ENCODE data around the gene UGT2B10.

GRCh38 chr4:68877555-68877954 lies 61.8 kb downstream of the UGT2B10 start:
- TF ChIP-seq, protein P1, sequence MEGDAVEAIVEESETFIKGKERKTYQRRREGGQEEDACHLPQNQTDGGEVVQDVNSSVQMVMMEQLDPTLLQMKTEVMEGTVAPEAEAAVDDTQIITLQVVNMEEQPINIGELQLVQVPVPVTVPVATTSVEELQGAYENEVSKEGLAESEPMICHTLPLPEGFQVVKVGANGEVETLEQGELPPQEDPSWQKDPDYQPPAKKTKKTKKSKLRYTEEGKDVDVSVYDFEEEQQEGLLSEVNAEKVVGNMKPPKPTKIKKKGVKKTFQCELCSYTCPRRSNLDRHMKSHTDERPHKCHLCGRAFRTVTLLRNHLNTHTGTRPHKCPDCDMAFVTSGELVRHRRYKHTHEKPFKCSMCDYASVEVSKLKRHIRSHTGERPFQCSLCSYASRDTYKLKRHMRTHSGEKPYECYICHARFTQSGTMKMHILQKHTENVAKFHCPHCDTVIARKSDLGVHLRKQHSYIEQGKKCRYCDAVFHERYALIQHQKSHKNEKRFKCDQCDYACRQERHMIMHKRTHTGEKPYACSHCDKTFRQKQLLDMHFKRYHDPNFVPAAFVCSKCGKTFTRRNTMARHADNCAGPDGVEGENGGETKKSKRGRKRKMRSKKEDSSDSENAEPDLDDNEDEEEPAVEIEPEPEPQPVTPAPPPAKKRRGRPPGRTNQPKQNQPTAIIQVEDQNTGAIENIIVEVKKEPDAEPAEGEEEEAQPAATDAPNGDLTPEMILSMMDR (IDR thresholded peaks at IDR 0.05 in 2 of 3, conservative IDR thresholded peaks at IDR 0.05 in 1 of 3; ENCODE audit: borderline replicate concordance in 1 of 3, insufficient read depth in 1 of 3, low read depth in 2 of 3, low read length in 2 of 3), result no peak
- TF ChIP-seq EZH2phosphoT487 (IDR thresholded peaks at IDR 0.05; ENCODE audit: borderline replicate concordance) (no peak), EGR1 (IDR thresholded peaks at IDR 0.05; ENCODE audit: low read depth) (no peak), SRF (IDR thresholded peaks at IDR 0.05; ENCODE audit: low read depth) (no peak), YY1 (IDR thresholded peaks at IDR 0.05; ENCODE audit: extremely low read depth, insufficient replicate concordance, low read depth, low read length) (no peak), POLR2AphosphoS5 (IDR thresholded peaks at IDR 0.05; ENCODE audit: low read depth, low read length) (no peak), SP1 (IDR thresholded peaks at IDR 0.05; ENCODE audit: low read depth) (no peak), ELF1 (IDR thresholded peaks at IDR 0.05; ENCODE audit: borderline replicate concordance, low read depth) (no peak), POLR2A (IDR thresholded peaks at IDR 0.05; ENCODE audit: borderline replicate concordance, extremely low read depth, insufficient read depth, insufficient read length) (no peak), CEBPB (IDR thresholded peaks at IDR 0.05; ENCODE audit: low read depth) (no peak), REST (IDR thresholded peaks at IDR 0.05; ENCODE audit: low read depth) (no peak), EZH2 (IDR thresholded peaks at IDR 0.05) (no peak), JUND (IDR thresholded peaks at IDR 0.05) (no peak)

All from HCT116 (cell line).